Trophoblast cell (in vitro differentiated cells and primary cell): ENCODE results near the gene EYS.

Source experiments
- DNase-seq, 2 donors: peaks; one replicate each; pipeline ENCODE4 v3.0.0-alpha.2; 2016
- H2AFZ ChIP-seq: 2 replicates; pipeline ENCODE4 v1.6.1; 2013; ENCODE audit warnings: low read length, moderate library complexity, mild to moderate bottlenecking; ENCODE audit not compliant: insufficient read depth, poor library complexity
- H2AK5ac ChIP-seq: 2 replicates; pipeline ENCODE4 v1.6.1; 2013; ENCODE audit warnings: mild to moderate bottlenecking, low read length
- H2BK120ac ChIP-seq: 2 replicates; pipeline ENCODE4 v1.6.1; 2013; ENCODE audit warnings: low read length, mild to moderate bottlenecking, moderate library complexity; ENCODE audit not compliant: insufficient read depth, poor library complexity
- H2BK12ac ChIP-seq: 2 replicates; pipeline ENCODE4 v1.6.1; 2013; ENCODE audit warnings: mild to moderate bottlenecking, low read length, moderate library complexity
- H2BK5ac ChIP-seq: 2 replicates; pipeline ENCODE4 v1.6.1; 2013; ENCODE audit warnings: low read length, low read depth, moderate library complexity, mild to moderate bottlenecking; ENCODE audit not compliant: poor library complexity
- H3K14ac ChIP-seq: 2 replicates; pipeline ENCODE4 v1.6.1; 2013; ENCODE audit warnings: mild to moderate bottlenecking, low read length
- H3K18ac ChIP-seq: 2 replicates; pipeline ENCODE4 v1.6.1; 2013; ENCODE audit warnings: mild to moderate bottlenecking, low read length
- H3K23ac ChIP-seq: 2 replicates; pipeline ENCODE4 v1.6.1; 2013; ENCODE audit warnings: low read length
- H3K27ac ChIP-seq: 2 replicates; pipeline ENCODE4 v1.5.1; 2013; ENCODE audit warnings: low read depth, mild to moderate bottlenecking, inconsistent platforms, low read length, moderate library complexity
- H3K27me3 ChIP-seq: 2 replicates; pipeline ENCODE4 v1.6.1; 2013; ENCODE audit warnings: inconsistent platforms, mild to moderate bottlenecking, low read length, moderate library complexity; ENCODE audit not compliant: insufficient read depth
- H3K36me3 ChIP-seq, 2 experiments: 1 replicate in 1 of 2; 2 replicates in 1 of 2; pipeline ENCODE4 v1.6.1; 2013; ENCODE audit warnings: low read length in 2 of 2, mild to moderate bottlenecking in 2 of 2, moderate library complexity in 1 of 2; ENCODE audit not compliant: insufficient read depth in 2 of 2, control insufficient read depth in 1 of 2
- H3K4ac ChIP-seq: 2 replicates; pipeline ENCODE4 v1.6.1; 2013; ENCODE audit warnings: low read depth, mild to moderate bottlenecking, low read length, moderate library complexity
- H3K4me1 ChIP-seq, 2 experiments: 1 replicate in 1 of 2; 2 replicates in 1 of 2; pipeline ENCODE4 v1.6.1; 2013; ENCODE audit warnings: low read length in 2 of 2, mild to moderate bottlenecking in 2 of 2, moderate library complexity in 1 of 2; ENCODE audit not compliant: insufficient read depth in 2 of 2, control insufficient read depth in 1 of 2
- H3K4me2 ChIP-seq: 2 replicates; pipeline ENCODE4 v1.6.1; 2013; ENCODE audit warnings: inconsistent platforms, mild to moderate bottlenecking, low read length, moderate library complexity
- H3K4me3 ChIP-seq: 2 replicates; pipeline ENCODE4 v1.5.1; 2013; ENCODE audit warnings: mild to moderate bottlenecking, low read depth, low read length, inconsistent platforms
- H3K79me1 ChIP-seq: one replicate; pipeline ENCODE4 v1.6.1; 2013; ENCODE audit warnings: low read length
- H3K79me2 ChIP-seq: 2 replicates; pipeline ENCODE4 v1.6.1; 2013; ENCODE audit warnings: low read length, mild to moderate bottlenecking; ENCODE audit not compliant: control insufficient read depth, insufficient read depth, poor library complexity
- H3K9ac ChIP-seq: 2 replicates; pipeline ENCODE4 v1.6.1; 2013; ENCODE audit warnings: mild to moderate bottlenecking, low read length
- H3K9me3 ChIP-seq: 2 replicates; pipeline ENCODE4 v1.6.1; 2013; ENCODE audit warnings: low read depth, mild to moderate bottlenecking, control low read depth, inconsistent platforms, low read length; ENCODE audit not compliant: insufficient read depth
- H4K12ac ChIP-seq: 2 replicates; pipeline ENCODE4 v1.6.1; 2013; ENCODE audit warnings: low read depth, mild to moderate bottlenecking, low read length, moderate library complexity
- H4K8ac ChIP-seq: 2 replicates; pipeline ENCODE4 v1.6.1; 2013; ENCODE audit warnings: low read depth, mild to moderate bottlenecking, low read length, moderate library complexity
- H4K91ac ChIP-seq: one replicate; pipeline ENCODE4 v1.6.1; 2013; ENCODE audit warnings: low read depth, mild to moderate bottlenecking, low read length, moderate library complexity
- WGBS: extraction: QIAGEN DNeasy Blood & Tissue Kit; methylation state at CpG from one replicate; pipeline ENCODE4 v1.1.7; 2013; ENCODE audit warnings: missing lambda C conversion rate; ENCODE audit not compliant: insufficient read length, insufficient coverage; ENCODE audit errors: extremely low coverage; 5-methylcytosine and 5-hydroxymethylcytosine counted together

The EYS gene

GRCh38 chr6:65202738-65203137, 504.3 kb downstream of the EYS start:
- H2AFZ ChIP-seq: no peak overlapping the region
- H4K12ac ChIP-seq: no peak overlapping the region
- no peaks in the 10 kb centered on the region for H3K36me3 ChIP-seq
- whole genome bisulfite sequencing: no CpG with 5 or more reads among the region's 2 CpGs
- H4K91ac ChIP-seq: no peak overlapping the region
- no peak overlapping the region for H2AK5ac ChIP-seq
- H3K4me1 ChIP-seq: no peaks in the 10 kb centered on the region
- H3K23ac ChIP-seq: no peak overlapping the region
- H3K9ac ChIP-seq: no peak overlapping the region
- no peak overlapping the region for H3K4me3 ChIP-seq
- H3K27ac ChIP-seq: no peak overlapping the region
- H3K9me3 ChIP-seq: no peaks in the 10 kb centered on the region
- no peak overlapping the region for H3K18ac ChIP-seq
- no peak overlapping the region for H2BK12ac ChIP-seq
- DNase-seq: no peak
- H3K4me2 ChIP-seq: no peak overlapping the region
- no peaks in the 10 kb centered on the region for H3K79me2 ChIP-seq
- H2BK120ac ChIP-seq: no peak overlapping the region
- H4K8ac ChIP-seq: no peak overlapping the region
- no peak overlapping the region for H3K4ac ChIP-seq
- H3K79me1 ChIP-seq: no peaks in the 10 kb centered on the region
- H3K14ac ChIP-seq: no peak overlapping the region
- H2BK5ac ChIP-seq: no peak overlapping the region
- no peaks in the 10 kb centered on the region for H3K27me3 ChIP-seq

DNA sequence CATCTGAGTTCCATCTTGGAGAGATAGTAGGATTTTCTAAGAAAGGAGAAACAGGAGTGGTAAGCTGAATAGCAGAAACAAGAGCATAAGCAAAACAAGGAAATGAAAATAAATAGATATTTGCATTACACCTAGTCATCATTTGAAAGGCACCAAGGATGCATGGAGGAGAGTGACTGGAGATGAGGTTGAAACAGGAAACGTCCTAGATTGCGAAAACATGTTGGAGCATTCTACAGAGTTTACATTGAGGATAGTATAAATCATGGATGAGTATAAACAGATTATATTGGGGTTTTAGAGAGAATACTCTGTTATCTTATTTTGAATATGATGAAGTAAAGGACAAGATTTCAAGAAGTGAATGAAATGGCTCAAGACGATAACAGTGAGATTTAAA, 507.3 kb downstream of the EYS start:
- Histone ChIP-seq H3K4me3 (no peak overlapping the region), H2AFZ (no peak overlapping the region), H4K8ac (no peak overlapping the region), H3K79me1 (no peaks in the 10 kb centered on the region), H3K36me3 (no peaks in the 10 kb centered on the region), H3K79me2 (no peaks in the 10 kb centered on the region), H4K12ac (no peak overlapping the region), H3K4ac (no peak overlapping the region), H2AK5ac (no peak overlapping the region), H2BK5ac (no peak overlapping the region), H3K23ac (no peak overlapping the region), H3K4me1 (no peaks in the 10 kb centered on the region), H3K9me3 (no peaks in the 10 kb centered on the region), H3K4me2 (no peak overlapping the region), H3K27me3 (no peaks in the 10 kb centered on the region), H3K18ac (no peak overlapping the region), H2BK12ac (no peak overlapping the region), H3K14ac (no peak overlapping the region), H4K91ac (no peak overlapping the region), H2BK120ac (no peak overlapping the region), H3K27ac (no peak overlapping the region), H3K9ac (no peak overlapping the region)
- no peak for DNase-seq
- no CpG with 5 or more reads among the region's 3 CpGs for whole genome bisulfite sequencing

DNA sequence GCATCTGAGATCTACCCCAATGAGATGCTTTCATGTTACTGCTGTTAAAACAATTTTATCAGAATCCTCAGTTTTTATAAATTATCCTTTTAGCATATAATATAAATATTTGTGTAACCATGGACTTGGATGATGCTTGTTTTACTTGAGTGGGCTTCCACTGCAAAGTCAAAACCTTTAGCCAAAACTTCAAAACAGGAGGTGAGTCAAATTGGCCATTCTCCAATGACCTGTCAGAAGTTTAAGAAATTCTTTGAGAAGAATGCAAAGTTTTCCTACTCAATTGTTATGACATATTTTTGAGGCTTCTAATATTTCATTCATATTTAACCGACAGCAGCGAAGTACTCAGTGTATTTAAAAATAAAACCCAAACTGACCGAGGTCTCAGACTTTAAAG, 507.9 kb downstream of the EYS start:
- Histone ChIP-seq H2AK5ac (no peak overlapping the region), H3K23ac (no peak overlapping the region), H2BK12ac (no peak overlapping the region), H4K91ac (no peak overlapping the region), H3K79me1 (no peaks in the 10 kb centered on the region), H4K8ac (no peak overlapping the region), H2BK120ac (no peak overlapping the region), H3K27me3 (no peaks in the 10 kb centered on the region), H3K4ac (no peak overlapping the region), H3K18ac (no peak overlapping the region), H3K4me3 (no peak overlapping the region), H3K9me3 (no peaks in the 10 kb centered on the region), H3K79me2 (no peaks in the 10 kb centered on the region), H3K27ac (no peak overlapping the region), H4K12ac (no peak overlapping the region), H3K4me2 (no peak overlapping the region), H2AFZ (no peak overlapping the region), H2BK5ac (no peak overlapping the region), H3K14ac (no peak overlapping the region), H3K4me1 (no peaks in the 10 kb centered on the region), H3K9ac (no peak overlapping the region), H3K36me3 (no peaks in the 10 kb centered on the region)
- DNase-seq: no peak
- no CpG with 5 or more reads among the region's 3 CpGs for WGBS

- H3K27ac ChIP-seq: no peak overlapping the region
Measured at GRCh38 chr6:65191471-65191870, 515.6 kb downstream of the EYS start.

More at GRCh38 chr6:65191471-65191870, 515.6 kb downstream of the EYS start:
- Histone ChIP-seq H3K4me1 (no peaks in the 10 kb centered on the region), H3K23ac (no peak overlapping the region), H4K12ac (no peak overlapping the region), H4K91ac (no peak overlapping the region), H4K8ac (no peak overlapping the region), H3K4me3 (no peak overlapping the region), H2AFZ (no peak overlapping the region), H3K27me3 (no peaks in the 10 kb centered on the region), H3K9ac (no peak overlapping the region), H3K79me1 (no peaks in the 10 kb centered on the region), H3K18ac (no peak overlapping the region), H3K14ac (no peak overlapping the region), H2BK120ac (no peak overlapping the region), H2AK5ac (no peak overlapping the region), H3K9me3 (no peaks in the 10 kb centered on the region), H2BK5ac (no peak overlapping the region), H3K4ac (no peak overlapping the region), H3K36me3 (no peaks in the 10 kb centered on the region), H2BK12ac (no peak overlapping the region), H3K4me2 (no peak overlapping the region), H3K79me2 (no peaks in the 10 kb centered on the region)
- DNase-seq: no peak
- no CpG with 5 or more reads among the region's 2 CpGs for WGBS
